GM12874 (cell line): ENCODE data around the gene PEAK1.

Experiments used
- CTCF ChIP-seq: IDR thresholded peaks from 2 replicates; pipeline ENCODE4 v1.5.1; 2011; ENCODE audit warnings: low read depth, mild to moderate bottlenecking, control low read depth, low read length, moderate library complexity; ENCODE audit not compliant: insufficient read depth

The PEAK1 gene

GRCh38 chr15:77419836-77420609 lies at the start of gene PEAK1:
Gene PEAK1 (minus strand): TSS chr15:77420104. CDS start chr15:77181926, 238,178 bp downstream.
- no peak for TF ChIP-seq CTCF

- no peak for TF ChIP-seq CTCF
Measured at GRCh38 chr15:77468896-77469295, 49.0 kb upstream of the PEAK1 start.

GRCh38 chr15:77466521-77466920 lies 46.6 kb upstream of the PEAK1 start:
- no peak for TF ChIP-seq CTCF

- no peak for TF ChIP-seq CTCF
Measured at GRCh38 chr15:77464129-77464865, 44.4 kb upstream of the PEAK1 start.

- TF ChIP-seq CTCF = no peak
Measured at GRCh38 chr15:77461486-77461885, 41.6 kb upstream of the PEAK1 start.

GRCh38 chr15:77459031-77459430 lies 39.1 kb upstream of the PEAK1 start:
- no peak for TF ChIP-seq CTCF

GRCh38 chr15:77457905-77458265 lies 38.0 kb upstream of the PEAK1 start:
- no peak for TF ChIP-seq CTCF
